SK-N-SH treated with all-trans-retinoic acid at 6 μM for 48 hours (cell line): Measurements from ENCODE around the gene HIVEP2.
A peak's percentile ranks its signal among the peaks of the same experiment; 100 is the strongest.

Experiments
- CREB5 ChIP-seq: fragments of 250-450 bp; sonication (Bioruptor Pico); IDR thresholded peaks from 2 replicates; pipeline ENCODE4 v1.5.1; 2020; ENCODE audit warnings: low read depth, mild to moderate bottlenecking, moderate library complexity
- TCF4 ChIP-seq: fragments of 250-450 bp; sonication (Bioruptor Pico); IDR thresholded peaks from 2 replicates; pipeline ENCODE4 v1.8.0; 2021; ENCODE audit warnings: mild to moderate bottlenecking, moderate library complexity, borderline replicate concordance
- ZC3H10 ChIP-seq: fragments of 250-450 bp; sonication (Bioruptor Pico); IDR thresholded peaks from 2 replicates; pipeline ENCODE4 v1.5.1; 2021; ENCODE audit warnings: mild to moderate bottlenecking, moderate library complexity
- TF ChIP-seq, protein P1 (sequence below): fragments of 250-450 bp; sonication (Bioruptor Pico); IDR thresholded peaks from 2 replicates; pipeline ENCODE4 v1.8.0; 2020; ENCODE audit warnings: mild to moderate bottlenecking, moderate library complexity, borderline replicate concordance

- TF ChIP-seq TCF4 (CRISPR knock-in tag) (no peak), ZC3H10 (no peak), CREB5 (CRISPR knock-in tag) (peak; percentile 30; the same call in 1 of the 2 replicates)
- TF ChIP-seq, protein P1, sequence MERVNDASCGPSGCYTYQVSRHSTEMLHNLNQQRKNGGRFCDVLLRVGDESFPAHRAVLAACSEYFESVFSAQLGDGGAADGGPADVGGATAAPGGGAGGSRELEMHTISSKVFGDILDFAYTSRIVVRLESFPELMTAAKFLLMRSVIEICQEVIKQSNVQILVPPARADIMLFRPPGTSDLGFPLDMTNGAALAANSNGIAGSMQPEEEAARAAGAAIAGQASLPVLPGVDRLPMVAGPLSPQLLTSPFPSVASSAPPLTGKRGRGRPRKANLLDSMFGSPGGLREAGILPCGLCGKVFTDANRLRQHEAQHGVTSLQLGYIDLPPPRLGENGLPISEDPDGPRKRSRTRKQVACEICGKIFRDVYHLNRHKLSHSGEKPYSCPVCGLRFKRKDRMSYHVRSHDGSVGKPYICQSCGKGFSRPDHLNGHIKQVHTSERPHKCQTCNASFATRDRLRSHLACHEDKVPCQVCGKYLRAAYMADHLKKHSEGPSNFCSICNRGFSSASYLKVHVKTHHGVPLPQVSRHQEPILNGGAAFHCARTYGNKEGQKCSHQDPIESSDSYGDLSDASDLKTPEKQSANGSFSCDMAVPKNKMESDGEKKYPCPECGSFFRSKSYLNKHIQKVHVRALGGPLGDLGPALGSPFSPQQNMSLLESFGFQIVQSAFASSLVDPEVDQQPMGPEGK (CRISPR knock-in tag) = no peak
Measured at GRCh38 chr6:142802124-142802523, 142.9 kb downstream of the HIVEP2 start.
